GM21723 (cell line): ENCODE results near the gene ANGPTL5.
"Not testable (repeated sequence)": the region's sequence is repeated elsewhere in the genome, so short reads cannot be mapped to it uniquely, and the experiment has no call there.

Experiments
- ATAC-seq: cut with Tn5 transposase; IDR thresholded peaks from one replicate; pipeline ENCODE4 v1.9.1; 2021; ENCODE audit warnings: mild to moderate bottlenecking, moderate library complexity; ENCODE audit not compliant: unreplicated experiment

The ANGPTL5 gene

GRCh38 chr11:101916422-101916821 is at the start of gene ANGPTL5:
Gene ANGPTL5, minus strand, starts transcription at chr11:101916522. Its CDS starts 8,613 bp downstream, at chr11:101907909.
- no peak for ATAC-seq

- ATAC-seq, result not testable (repeated sequence)
Observed at GRCh38 chr11:101964200-101964599, 47.9 kb upstream of the ANGPTL5 start.

GRCh38 chr11:101960231-101960630 is 43.9 kb upstream of the ANGPTL5 start:
- ATAC-seq, result no peak

GRCh38 chr11:101955701-101956100 is 39.4 kb upstream of the ANGPTL5 start:
- no peak for ATAC-seq

- ATAC-seq, result no peak
Observed at GRCh38 chr11:101955278-101955677, 39.0 kb upstream of the ANGPTL5 start.

- ATAC-seq, result no peak
Observed at GRCh38 chr11:101949680-101950220, 33.4 kb upstream of the ANGPTL5 start.

GRCh38 chr11:101945448-101945847 is 29.1 kb upstream of the ANGPTL5 start:
- no peak for ATAC-seq

GRCh38 chr11:101944923-101945322 is 28.6 kb upstream of the ANGPTL5 start:
- ATAC-seq, result no peak

GRCh38 chr11:101940901-101941520 is 24.7 kb upstream of the ANGPTL5 start:
- ATAC-seq, result no peak

GRCh38 chr11:101931692-101932091 is 15.4 kb upstream of the ANGPTL5 start:
- no peak for ATAC-seq

- no peak for ATAC-seq
Observed at GRCh38 chr11:101929294-101929915, 13.1 kb upstream of the ANGPTL5 start.

GRCh38 chr11:101923554-101923953 is 7.2 kb upstream of the ANGPTL5 start:
- ATAC-seq, result no peak

GRCh38 chr11:101920992-101921391 is 4.7 kb upstream of the ANGPTL5 start:
- no peak for ATAC-seq

- no peak for ATAC-seq
Observed at GRCh38 chr11:101917226-101917625, 904 bp upstream of the ANGPTL5 start.

GRCh38 chr11:101915791-101916291 is 481 bp downstream of the ANGPTL5 start:
- peak; percentile 41 for ATAC-seq

GRCh38 chr11:101914738-101915426 is 1.4 kb downstream of the ANGPTL5 start, which contains the start of gene CEP126:
Gene CEP126, plus strand, starts transcription at chr11:101915010. Its CDS starts 275 bp downstream, at chr11:101915285.
- ATAC-seq, result peak; percentile 100

- ATAC-seq, result no peak
Observed at GRCh38 chr11:101914341-101914737, 2.0 kb downstream of the ANGPTL5 start.

GRCh38 chr11:101913656-101914055 is 2.7 kb downstream of the ANGPTL5 start:
- ATAC-seq, result no peak

GRCh38 chr11:101912823-101913284 is 3.5 kb downstream of the ANGPTL5 start:
- no peak for ATAC-seq

- ATAC-seq, result no peak
Observed at GRCh38 chr11:101909087-101909486, 7.2 kb downstream of the ANGPTL5 start.

- ATAC-seq, result no peak
Observed at GRCh38 chr11:101907815-101908214, 8.5 kb downstream of the ANGPTL5 start.
